PC-9 (cell line): ENCODE measurements around the gene CCDC54.

Experiments used
- CTCF ChIP-seq: fragments of 200-600 bp; sonication (generic); conservative IDR thresholded peaks from 2 replicates; pipeline ENCODE4 v1.6.1; 2017; ENCODE audit warnings: mixed run types, antibody characterized with exemption, mild to moderate bottlenecking, moderate library complexity
- EZH2 ChIP-seq: fragments of 200-600 bp; sonication (generic); IDR thresholded peaks from 2 replicates; pipeline ENCODE4 v1.8.0; 2017; ENCODE audit warnings: antibody characterized with exemption, low read depth

- TF ChIP-seq CTCF = no peak
- no peak for TF ChIP-seq EZH2
These were observed 29.5 kb upstream of the CCDC54 start for GRCh38 chr3:107347751-107348150.
